GM19468 (cell line): ENCODE data around the gene TNFRSF12A.
"Not testable (repeated sequence)": the region's sequence is repeated elsewhere in the genome, so short reads cannot be mapped to it uniquely, and the experiment has no call there.

Experiments
- ATAC-seq: cut with Tn5 transposase; IDR thresholded peaks from one replicate; pipeline ENCODE4 v1.9.1; 2021; ENCODE audit warnings: mild to moderate bottlenecking, moderate library complexity, moderate number of reproducible peaks; ENCODE audit not compliant: unreplicated experiment; ENCODE audit errors: extremely low read depth

Gene TNFRSF12A

DNA sequence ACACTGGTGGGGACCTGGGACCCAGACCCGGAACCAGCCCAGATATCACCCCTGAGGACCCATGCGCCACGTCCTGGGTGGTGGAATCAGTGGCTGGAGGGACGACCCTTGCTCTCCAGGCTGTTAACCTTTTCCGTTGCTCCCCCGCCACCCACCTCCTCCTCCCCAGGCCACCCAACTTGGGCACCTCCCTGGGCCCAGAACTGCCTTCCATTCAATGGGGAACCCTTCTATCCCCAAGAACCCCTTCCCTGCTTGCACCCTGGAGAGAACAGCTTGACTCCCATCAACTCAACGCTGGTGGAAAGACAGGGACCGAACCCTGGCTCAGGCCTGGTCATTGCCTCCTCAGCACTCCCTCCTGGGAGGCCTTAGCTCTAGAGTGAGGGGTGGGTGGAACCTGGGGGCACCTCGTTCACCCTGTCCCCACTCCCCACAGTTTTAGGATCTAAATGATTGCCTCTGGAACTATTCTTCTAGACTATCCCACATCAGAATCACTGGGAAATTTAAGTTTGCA is 39.6 kb downstream of the TNFRSF12A start:
- no peak for ATAC-seq

DNA sequence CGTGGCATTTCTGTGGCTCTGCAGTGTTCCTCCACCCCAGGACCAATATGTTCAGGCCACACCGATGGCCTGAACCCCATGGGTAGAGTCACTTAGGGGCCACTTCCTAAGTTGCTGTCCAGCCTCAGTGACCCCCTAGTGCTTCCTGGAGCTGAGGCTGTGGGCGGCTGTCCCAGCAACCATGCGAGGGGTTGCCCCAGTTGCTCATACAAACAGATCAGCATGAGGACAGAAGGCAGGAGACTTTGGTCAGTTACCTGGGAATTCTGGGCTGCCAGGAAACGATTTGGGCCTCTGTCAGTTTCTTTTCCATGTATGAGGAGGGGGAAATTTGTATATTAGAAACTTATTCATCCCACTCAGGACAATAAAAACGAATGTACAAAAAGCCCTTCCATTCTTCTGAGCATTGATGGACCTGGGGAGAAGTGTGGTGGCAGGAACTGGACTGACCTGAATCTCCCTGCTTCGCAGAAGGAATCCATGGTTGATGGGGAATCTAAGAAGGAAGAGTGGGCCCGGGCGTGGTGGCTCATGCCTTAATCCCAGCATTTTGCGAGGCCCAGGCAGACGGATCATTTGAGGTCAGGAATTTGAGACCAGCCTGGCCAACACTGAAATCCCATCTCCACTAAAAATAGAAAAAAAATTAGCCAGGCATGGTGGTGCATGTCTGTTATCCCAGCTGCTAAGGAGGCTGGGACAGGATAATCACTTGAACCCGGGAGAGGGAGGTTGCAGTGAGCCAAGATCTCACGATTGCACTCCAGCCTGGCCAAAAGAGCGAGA is 40.4 kb downstream of the TNFRSF12A start:
- ATAC-seq, result no peak

DNA sequence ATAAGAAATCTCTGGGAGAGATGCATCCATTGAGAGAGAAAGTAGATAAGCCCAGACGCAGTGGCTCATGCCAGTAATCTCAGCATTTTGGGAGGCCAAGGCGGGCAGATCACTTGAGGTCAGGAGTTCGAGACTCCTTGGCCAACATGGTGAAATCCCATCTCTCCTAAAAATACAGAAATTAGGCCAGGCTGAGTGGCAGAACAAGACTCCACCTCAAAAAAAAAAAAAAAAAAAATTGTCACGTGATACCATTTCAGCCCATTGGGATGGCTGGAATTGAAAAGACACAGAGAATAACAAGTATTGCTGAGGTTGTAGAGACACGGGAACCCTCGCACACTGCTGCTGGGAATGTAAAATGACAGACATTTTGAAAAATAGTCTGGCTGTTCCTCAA is 42.4 kb downstream of the TNFRSF12A start:
- ATAC-seq, result no peak

DNA sequence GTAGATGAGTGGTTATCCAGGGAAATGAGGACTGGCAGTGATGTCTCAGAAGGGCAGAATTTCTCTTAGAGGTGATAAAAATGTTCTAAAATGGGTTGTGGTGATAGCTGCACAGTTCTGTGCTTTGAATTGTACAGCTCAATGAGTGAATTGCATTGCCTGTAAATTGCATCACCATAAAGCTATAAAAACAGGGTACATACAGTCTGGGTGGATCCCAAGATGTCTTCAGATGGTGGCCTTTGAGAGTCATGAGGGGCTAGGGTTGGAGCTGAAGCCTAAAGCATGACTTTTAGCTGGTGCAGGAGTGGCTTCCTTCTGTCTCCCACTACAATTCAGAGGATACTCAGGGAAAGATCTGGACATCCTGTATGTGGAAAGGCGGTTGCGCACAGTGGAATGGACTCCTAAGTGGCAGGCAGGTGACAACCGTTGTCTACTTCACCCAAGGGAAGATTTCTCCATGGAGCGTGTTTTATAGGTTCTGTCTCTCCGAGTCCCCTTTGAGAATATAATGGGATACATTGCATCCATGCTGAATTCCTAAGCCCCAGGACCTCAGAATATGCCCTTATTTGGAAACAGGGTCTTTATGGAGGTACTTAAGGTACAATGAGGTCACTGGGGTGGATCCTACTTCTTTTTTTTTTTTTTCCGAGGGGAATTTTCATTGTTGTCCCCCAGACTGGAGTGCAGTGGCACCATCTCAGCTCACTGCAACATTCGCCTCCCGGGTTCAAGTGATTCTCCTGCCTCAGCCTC is 43.6 kb downstream of the TNFRSF12A start:
- no peak for ATAC-seq

DNA sequence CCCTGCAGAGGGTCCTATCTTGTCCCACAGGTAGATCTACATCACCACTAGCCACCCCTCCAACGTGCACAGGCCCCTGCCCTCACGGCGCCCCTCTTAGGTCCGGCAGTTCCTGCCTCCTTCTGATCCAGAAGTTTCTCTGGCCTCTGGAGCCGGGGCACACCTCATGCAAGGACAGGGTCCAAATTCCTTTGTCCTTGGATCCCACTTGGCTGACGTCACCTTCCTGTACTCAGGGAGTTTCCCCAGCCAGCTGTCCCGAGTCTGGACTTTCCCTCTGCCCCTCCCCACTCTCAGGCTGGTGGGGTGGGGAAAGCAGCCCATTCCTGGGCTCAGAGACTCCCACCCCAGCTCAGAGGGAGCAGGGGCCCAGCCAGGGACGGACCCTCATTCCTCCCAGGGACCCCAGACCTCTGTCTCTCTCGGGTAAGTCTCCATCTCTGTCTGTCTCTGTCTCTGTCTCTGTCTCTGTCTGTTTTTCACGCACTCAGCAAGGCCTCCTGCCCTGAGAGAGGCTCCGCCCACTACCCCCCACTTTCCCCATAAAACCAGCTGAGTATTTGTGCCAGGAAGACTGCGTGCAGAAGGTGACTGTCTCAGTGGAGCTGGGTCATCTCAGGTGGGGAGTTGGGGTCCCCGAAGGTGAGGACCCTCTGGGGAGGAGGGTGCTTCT is 45.0 kb downstream of the TNFRSF12A start, which contains the start of gene IL32:
Gene IL32 (plus strand): TSS at position 572 of the 673 bp plus-strand sequence. CDS start 172 bp downstream, outside the sequence.
- ATAC-seq, result no peak

DNA sequence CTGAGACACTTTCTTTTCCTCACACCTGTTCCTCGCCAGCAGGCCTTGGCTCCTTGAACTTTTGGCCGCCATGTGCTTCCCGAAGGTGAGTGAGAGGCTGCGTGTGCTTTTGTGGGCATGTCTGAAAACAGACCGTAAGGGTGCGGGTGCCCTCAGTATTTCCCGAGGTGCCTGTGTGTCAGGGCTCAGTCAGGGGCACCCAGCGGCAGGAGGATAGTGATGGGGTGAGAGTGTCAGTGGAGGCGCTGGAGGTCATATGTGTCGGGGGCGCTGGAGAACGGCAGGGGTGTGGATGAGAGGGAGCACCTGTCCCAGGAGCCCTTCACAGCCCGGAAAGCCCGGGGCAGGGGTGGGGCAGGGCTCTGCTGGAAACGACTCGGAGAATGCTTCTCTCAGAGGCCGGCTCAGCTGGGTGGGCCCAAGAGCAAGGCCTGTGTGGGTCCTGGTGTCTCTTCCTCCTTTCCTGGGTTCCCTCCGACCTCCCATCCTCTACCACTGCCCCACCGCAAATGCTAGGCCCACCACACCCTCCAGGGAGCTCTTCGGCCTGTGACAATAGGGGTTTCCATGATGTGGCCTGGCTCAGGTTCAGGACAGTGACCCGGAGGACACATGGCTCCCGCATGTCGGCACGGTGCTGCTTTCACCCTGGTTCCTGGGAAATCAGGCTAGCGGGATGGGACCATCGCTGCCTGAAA is 45.7 kb downstream of the TNFRSF12A start:
- no peak for ATAC-seq

DNA sequence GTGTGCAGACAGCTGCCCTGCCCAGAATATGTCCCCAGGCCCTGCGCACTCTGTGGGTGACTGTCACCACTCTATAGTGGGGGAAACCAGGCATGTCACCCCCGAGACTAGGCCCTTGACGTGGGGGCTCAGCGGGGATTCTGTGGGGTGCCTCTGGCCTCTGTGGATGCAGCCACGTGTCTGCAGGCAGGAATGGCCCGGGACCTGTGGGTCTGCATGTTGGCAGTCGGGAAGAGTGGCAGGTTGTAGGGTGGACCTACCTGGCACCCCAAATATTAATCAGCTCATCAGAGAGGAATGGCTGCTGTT is 46.2 kb downstream of the TNFRSF12A start:
- no peak for ATAC-seq

DNA sequence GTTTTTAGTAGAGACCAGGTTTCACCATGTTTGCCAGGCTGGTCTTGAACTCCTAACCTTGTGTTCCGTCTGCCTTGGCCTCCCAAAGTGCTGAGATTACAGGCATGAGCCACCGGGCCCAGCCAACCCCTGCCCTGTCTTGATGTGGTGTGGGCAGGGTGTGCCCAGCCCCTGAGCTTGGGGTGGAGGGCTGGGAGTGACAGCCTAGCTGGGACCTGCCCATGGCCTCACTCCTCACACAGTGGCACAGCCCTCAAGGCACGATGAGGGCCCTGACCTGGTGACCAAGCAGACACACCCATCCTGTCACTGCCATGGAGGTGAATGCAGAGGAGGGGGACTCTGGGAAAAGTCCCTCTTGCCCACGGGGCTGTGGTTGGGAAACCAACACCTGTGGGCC is 48.3 kb downstream of the TNFRSF12A start:
- no peak for ATAC-seq

DNA sequence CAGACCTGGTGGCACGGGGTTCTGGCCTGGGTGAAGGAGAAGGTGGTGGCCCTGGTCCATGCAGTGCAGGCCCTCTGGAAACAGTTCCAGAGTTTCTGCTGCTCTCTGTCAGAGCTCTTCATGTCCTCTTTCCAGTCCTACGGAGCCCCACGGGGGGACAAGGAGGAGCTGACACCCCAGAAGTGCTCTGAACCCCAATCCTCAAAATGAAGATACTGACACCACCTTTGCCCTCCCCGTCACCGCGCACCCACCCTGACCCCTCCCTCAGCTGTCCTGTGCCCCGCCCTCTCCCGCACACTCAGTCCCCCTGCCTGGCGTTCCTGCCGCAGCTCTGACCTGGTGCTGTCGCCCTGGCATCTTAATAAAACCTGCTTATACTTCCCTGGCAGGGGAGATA is 49.0 kb downstream of the TNFRSF12A start:
- ATAC-seq, result not testable (repeated sequence)

DNA sequence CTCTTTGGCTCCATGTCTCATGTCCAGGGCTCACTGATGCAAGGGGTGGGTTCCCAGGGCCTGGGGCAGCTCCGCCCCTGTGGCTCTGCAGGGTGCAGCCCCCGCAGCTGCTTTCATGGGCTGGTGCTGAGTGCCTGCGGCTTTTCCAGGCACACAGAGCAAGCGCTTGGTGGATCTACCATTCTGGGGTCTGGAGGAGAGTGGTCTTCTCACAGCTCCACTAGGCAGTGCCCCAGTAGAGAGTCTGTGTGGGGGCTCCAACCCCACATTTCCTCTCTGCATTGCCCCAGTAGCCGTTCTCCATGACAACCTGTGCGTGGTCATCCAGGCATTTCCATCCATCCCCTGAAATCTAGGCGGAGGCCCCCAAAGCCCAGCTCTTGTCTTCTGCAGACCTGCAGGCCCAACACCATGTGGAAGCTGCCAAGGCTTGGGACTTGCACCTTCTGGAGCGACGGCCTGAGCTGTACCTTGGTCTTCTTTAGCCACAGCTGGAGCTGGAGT is 50.5 kb downstream of the TNFRSF12A start:
- ATAC-seq, result no peak

DNA sequence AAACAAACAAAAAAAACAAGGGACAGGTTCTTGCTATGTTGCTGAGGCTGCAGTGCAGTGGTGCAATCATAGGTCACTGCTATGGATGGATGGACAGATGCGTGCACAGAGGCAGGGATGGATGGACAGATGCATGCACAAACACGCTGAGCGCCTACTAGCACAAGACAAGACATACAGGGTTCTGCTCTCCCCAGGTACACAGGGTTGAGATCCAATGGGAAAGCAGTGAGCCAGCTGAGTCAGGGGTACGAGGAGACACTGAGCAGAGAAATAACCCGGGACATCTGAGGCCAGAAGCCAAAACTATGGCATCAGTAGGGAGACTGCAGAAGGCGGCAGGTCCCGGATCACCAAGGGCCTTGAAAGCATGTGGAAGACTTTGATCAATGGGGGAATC is 51.5 kb downstream of the TNFRSF12A start:
- no peak for ATAC-seq
